GM23338 (cell line): ENCODE measurements around the gene SPATA20. TPM values are rescaled to one million over a fixed set of nuclear protein-coding genes. Genes with fewer than 3 reads are reported as not detected.

ENCODE experiments used
- ATAC-seq: fragments of 200-7000 bp; cut with Tn5 transposase; 3 replicates; pipeline ENCODE4 v1.9.1; 2020
- DNase-seq: peaks from one replicate; pipeline ENCODE4 v3.0.0-alpha.2; 2015; ENCODE audit warnings: low spot score
- H2AFZ ChIP-seq: fragments of 200-600 bp; sonication (generic); 2 replicates; pipeline ENCODE4 v1.8.0; 2016; ENCODE audit warnings: antibody characterized with exemption, mild to moderate bottlenecking, moderate library complexity
- H3F3A ChIP-seq: fragments of 200-600 bp; sonication (generic); replicated peaks from 2 replicates; pipeline ENCODE4 v1.8.0; 2017; ENCODE audit warnings: antibody characterized with exemption, mixed run types, low read depth
- H3K27ac ChIP-seq: fragments of 200-600 bp; sonication (generic); 2 replicates; pipeline ENCODE4 v1.6.1; 2016; ENCODE audit warnings: low read depth
- H3K27me3 ChIP-seq: fragments of 200-600 bp; sonication (generic); 2 replicates; pipeline ENCODE4 v1.8.0; 2016; ENCODE audit warnings: mild to moderate bottlenecking, mixed run types, moderate library complexity; ENCODE audit not compliant: insufficient read depth
- H3K36me3 ChIP-seq: fragments of 200-600 bp; sonication (generic); 2 replicates; pipeline ENCODE4 v1.8.0; 2016; ENCODE audit warnings: mild to moderate bottlenecking; ENCODE audit not compliant: insufficient read depth
- H3K4me1 ChIP-seq: fragments of 200-600 bp; sonication (generic); 2 replicates; pipeline ENCODE4 v1.8.0; 2016; ENCODE audit warnings: mild to moderate bottlenecking, moderate library complexity; ENCODE audit not compliant: insufficient read depth
- H3K4me2 ChIP-seq: fragments of 200-600 bp; sonication (generic); 2 replicates; pipeline ENCODE4 v1.7.1; 2017; ENCODE audit warnings: mixed run types
- H3K4me3 ChIP-seq: fragments of 200-600 bp; sonication (generic); 2 replicates; pipeline ENCODE4 v1.6.1; 2016; ENCODE audit warnings: mixed run types
- H3K79me2 ChIP-seq: fragments of 200-600 bp; sonication (generic); replicated peaks from 2 replicates; pipeline ENCODE4 v1.8.0; 2017; ENCODE audit warnings: mild to moderate bottlenecking; ENCODE audit not compliant: insufficient read depth
- H3K9me2 ChIP-seq: fragments of 200-600 bp; sonication (generic); 2 replicates; pipeline ENCODE4 v1.8.0; 2017; ENCODE audit not compliant: insufficient read depth
- H4K20me1 ChIP-seq: fragments of 200-600 bp; sonication (generic); replicated peaks from 2 replicates; pipeline ENCODE4 v1.8.0; 2017; ENCODE audit warnings: mild to moderate bottlenecking; ENCODE audit not compliant: insufficient read depth
- H3K27ac Mint-ChIP-seq: 2 replicates; pipeline ENCODE4 v1.8.0; 2020; ENCODE audit warnings: inconsistent platforms, mild to moderate bottlenecking, moderate library complexity, mixed read lengths
- H3K27me3 Mint-ChIP-seq: 3 replicates; pipeline ENCODE4 v1.8.0; 2022; ENCODE audit warnings: low read depth, mild to moderate bottlenecking, moderate library complexity, mixed read lengths, inconsistent platforms; ENCODE audit not compliant: insufficient read depth, poor library complexity
- H3K36me3 Mint-ChIP-seq: 3 replicates; pipeline ENCODE4 v1.8.0; 2021; ENCODE audit warnings: low read depth, mild to moderate bottlenecking, inconsistent platforms, moderate library complexity, mixed read lengths
- H3K4me1 Mint-ChIP-seq: 3 replicates; pipeline ENCODE4 v1.8.0; 2020; ENCODE audit warnings: mild to moderate bottlenecking, inconsistent platforms, mixed read lengths
- H3K4me3 Mint-ChIP-seq: 3 replicates; pipeline ENCODE4 v1.8.0; 2021; ENCODE audit warnings: moderate library complexity, mild to moderate bottlenecking, inconsistent platforms, mixed read lengths
- H3K9me3 Mint-ChIP-seq: 3 replicates; pipeline ENCODE4 v1.8.0; 2020; ENCODE audit warnings: moderate library complexity, mild to moderate bottlenecking, inconsistent platforms, mixed read lengths
- CREB1 ChIP-seq: fragments of 250-450 bp; sonication (Bioruptor Pico); IDR thresholded peaks from 2 replicates; pipeline ENCODE4 v1.5.0; 2020; ENCODE audit warnings: low read depth, mild to moderate bottlenecking, moderate library complexity
- ETS1 ChIP-seq: IDR thresholded peaks from 2 replicates; pipeline ENCODE4 v1.6.1; 2016; ENCODE audit warnings: antibody characterized with exemption
- EZH2phosphoT487 ChIP-seq: fragments of 200-600 bp; sonication (generic); IDR thresholded peaks from one replicate; pipeline ENCODE4 v1.8.1; 2018; ENCODE audit warnings: antibody characterized with exemption; ENCODE audit not compliant: unreplicated experiment
- NANOG ChIP-seq: IDR thresholded peaks from 2 replicates; pipeline ENCODE4 v1.6.1; 2016; ENCODE audit warnings: antibody characterized with exemption, borderline replicate concordance
- POLR2AphosphoS5 ChIP-seq: IDR thresholded peaks from 2 replicates; pipeline ENCODE4 v1.6.1; 2016; ENCODE audit warnings: antibody characterized with exemption, low read depth
- REST ChIP-seq: IDR thresholded peaks from one replicate; pipeline ENCODE4 v1.6.1; 2018; ENCODE audit warnings: antibody characterized with exemption; ENCODE audit not compliant: unreplicated experiment
- ZNF114 ChIP-seq: fragments of 250-450 bp; sonication (Bioruptor Pico); IDR thresholded peaks from 2 replicates; pipeline ENCODE4 v1.5.0; 2020; ENCODE audit warnings: mild to moderate bottlenecking, moderate library complexity
- ZNF331 ChIP-seq: fragments of 250-450 bp; sonication (Bioruptor Pico); IDR thresholded peaks from 2 replicates; pipeline ENCODE4 v1.5.0; 2020; ENCODE audit warnings: low read depth, mild to moderate bottlenecking, moderate library complexity
- ZNF462 ChIP-seq: fragments of 250-450 bp; sonication (Bioruptor Pico); IDR thresholded peaks from 2 replicates; pipeline ENCODE4 v1.5.0; 2020; ENCODE audit warnings: mild to moderate bottlenecking, moderate library complexity
- polyA plus RNA-seq: library from polyadenylated mRNA; unstranded; fragments of >200 nt; fragmentation: Nextera tagmentation; extraction: Ambion mirVana; gene quantifications from 2 replicates; pipeline ENCODE4 v1.2.1, GENCODE V29; 2016
- total RNA-seq: library from RNA; depleted of rRNA; stranded (reverse); fragments of >200 nt; shearing (Covaris generic); gene quantifications from 2 replicates; pipeline ENCODE4 v1.2.3, GENCODE V29; 2014

Gene SPATA20
- total and polyA plus RNA-seq, 2 experiments from 2014 or later: 13.8 to 32.7 TPM

GRCh38 chr17:50549969-50550368 is 3.0 kb downstream of the SPATA20 start:
- Mint-ChIP-seq H3K9me3 (no peaks in the 10 kb centered on the region), H3K4me3 (no peak overlapping the region), H3K4me1 (peaks cover 10% of the 10 kb centered on the region; the same call in 2 of the 3 replicates), H3K36me3 (no peaks in the 10 kb centered on the region; the same call in 2 of the 3 replicates), H3K27me3 (peaks cover 13% of the 10 kb centered on the region), H3K27ac (no peak overlapping the region)
- Histone ChIP-seq H3K4me2 (no peak overlapping the region), H4K20me1 (no peaks in the 10 kb centered on the region), H3K36me3 (no peaks in the 10 kb centered on the region), H3K9me2 (no peaks in the 10 kb centered on the region), H3K4me1 (peaks cover 9% of the 10 kb centered on the region; the same call in 1 of the 2 replicates), H3K79me2 (no peaks in the 10 kb centered on the region), H3K27ac (no peak overlapping the region), H3K27me3 (no peaks in the 10 kb centered on the region), H3K4me3 (no peak overlapping the region), H3F3A (no peaks in the 10 kb centered on the region), H2AFZ (no peak overlapping the region)
- no peak for DNase-seq
- TF ChIP-seq ZNF331 (CRISPR knock-in tag): no peak
- ATAC-seq: no peak

GRCh38 chr17:50550661-50551432 is 3.9 kb downstream of the SPATA20 start:
- H3K4me3 Mint-ChIP-seq: no peak overlapping the region
- Histone ChIP-seq H3K4me3 (no peak overlapping the region), H3K4me1 (peaks cover 9% of the 10 kb centered on the region; the same call in 1 of the 2 replicates), H2AFZ (peak overlapping the region; percentile 74; the same call in 1 of the 2 replicates), H3K4me2 (0 out of 2 replicates have a peak overlapping the region, but pooled peaks have one; percentile 32), H3K36me3 (no peaks in the 10 kb centered on the region), H4K20me1 (no peaks in the 10 kb centered on the region), H3K79me2 (no peaks in the 10 kb centered on the region), H3K27me3 (no peaks in the 10 kb centered on the region), H3K9me2 (no peaks in the 10 kb centered on the region), H3F3A (no peaks in the 10 kb centered on the region), H3K27ac (no peak overlapping the region)
- no peaks in the 10 kb centered on the region for H3K9me3 Mint-ChIP-seq
- H3K36me3 Mint-ChIP-seq: no peaks in the 10 kb centered on the region; the same call in 2 of the 3 replicates
- peaks cover 10% of the 10 kb centered on the region; the same call in 2 of the 3 replicates for H3K4me1 Mint-ChIP-seq
- peaks cover 11% of the 10 kb centered on the region for H3K27me3 Mint-ChIP-seq
- no peak overlapping the region for H3K27ac Mint-ChIP-seq
- DNase-seq (peak; percentile 95), ATAC-seq (peak; percentile 77)
- no peak for TF ChIP-seq ZNF462
- TF ChIP-seq POLR2AphosphoS5: no peak
- no peak for TF ChIP-seq REST
- TF ChIP-seq EZH2phosphoT487: no peak
- TF ChIP-seq ETS1: no peak
- TF ChIP-seq CREB1 (CRISPR knock-in tag): 0 out of 2 replicates have a peak, but pooled peaks have one; percentile 33
- no peak for TF ChIP-seq ZNF114 (CRISPR knock-in tag)
- no peak for TF ChIP-seq NANOG
